Activated CD8-positive, alpha-beta memory T cell treated with anti-CD3 and anti-CD28 coated beads for 48 hours (primary cell): Measurements from ENCODE around the gene USP47.

Experiments used
- DNase-seq, 3 experiments: peaks; one replicate each; pipeline ENCODE4 v3.0.0-alpha.2; 2020; ENCODE audit warnings: low read depth in 2 of 3, low spot score in 2 of 3

Gene USP47

DNA sequence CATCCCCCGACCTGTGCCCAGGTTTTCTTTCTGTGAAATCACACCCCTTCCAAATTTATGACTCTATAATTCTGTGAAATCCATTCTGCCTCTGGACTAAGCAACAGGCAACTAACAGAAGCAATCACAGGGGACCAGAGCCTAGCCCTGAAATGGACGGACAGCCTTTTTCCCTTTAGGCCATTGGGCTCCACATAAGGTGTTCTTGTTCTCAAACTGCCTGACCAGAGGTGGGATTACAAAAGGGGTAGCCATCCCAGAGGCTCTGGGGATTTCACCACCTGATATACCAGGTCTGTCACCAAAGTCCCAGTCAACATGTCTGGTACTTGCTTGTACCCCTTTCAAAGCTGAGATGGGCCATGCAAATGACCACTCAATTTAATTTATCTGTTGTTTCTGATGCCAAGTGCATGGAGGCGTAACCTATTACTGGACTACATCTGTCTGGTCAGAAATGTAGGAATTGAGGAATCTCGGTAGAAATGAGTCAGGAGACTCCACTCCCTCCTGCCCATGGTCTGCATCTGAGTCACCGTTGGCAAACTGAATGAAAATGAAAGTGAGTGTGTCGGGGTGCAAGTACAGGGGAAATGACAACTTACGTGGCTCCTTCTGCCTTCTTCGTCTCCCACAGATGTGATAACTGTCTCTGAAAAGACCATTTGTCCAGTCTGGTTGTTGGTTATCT lies 156.5 kb downstream of the USP47 start:
- DNase-seq, result no peak

DNA sequence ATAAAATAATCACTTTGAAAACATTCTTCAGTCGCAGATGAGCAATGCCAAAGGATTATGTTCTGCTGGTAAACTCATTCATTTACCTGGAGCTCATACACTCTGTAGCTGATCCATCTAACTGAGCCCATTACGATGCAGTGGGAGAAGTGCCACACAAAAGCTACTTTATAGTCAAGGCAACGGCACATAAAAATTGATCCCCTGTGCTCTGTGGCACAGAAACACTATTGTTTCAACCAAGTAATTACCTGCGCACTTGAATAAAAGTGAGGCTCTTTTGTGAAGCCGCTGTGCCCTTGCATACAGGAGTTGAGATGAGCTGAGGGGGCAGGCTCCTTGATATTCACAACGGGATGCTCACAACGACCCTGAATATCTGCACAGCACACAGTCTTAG lies 159.4 kb downstream of the USP47 start:
- DNase-seq, result no peak

DNA sequence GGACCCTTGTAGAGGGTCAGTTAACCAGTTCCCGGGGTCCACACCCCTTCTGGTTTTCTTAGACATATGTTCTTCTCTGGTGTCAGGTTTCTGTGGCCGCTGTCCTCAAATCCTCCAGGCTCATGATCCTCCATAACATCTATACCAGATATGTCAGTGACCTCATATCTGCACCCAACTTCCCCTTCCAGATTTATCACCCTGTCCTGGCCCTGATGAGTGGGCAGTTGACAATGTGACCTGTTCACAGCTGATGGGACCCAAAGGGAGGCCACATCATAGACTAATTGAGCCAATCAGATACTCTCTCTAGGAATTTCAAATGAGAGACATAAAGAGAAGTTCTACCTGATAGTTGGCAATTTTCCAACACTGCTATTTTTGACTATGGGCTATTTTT lies 161.6 kb downstream of the USP47 start:
- DNase-seq, result no peak

DNA sequence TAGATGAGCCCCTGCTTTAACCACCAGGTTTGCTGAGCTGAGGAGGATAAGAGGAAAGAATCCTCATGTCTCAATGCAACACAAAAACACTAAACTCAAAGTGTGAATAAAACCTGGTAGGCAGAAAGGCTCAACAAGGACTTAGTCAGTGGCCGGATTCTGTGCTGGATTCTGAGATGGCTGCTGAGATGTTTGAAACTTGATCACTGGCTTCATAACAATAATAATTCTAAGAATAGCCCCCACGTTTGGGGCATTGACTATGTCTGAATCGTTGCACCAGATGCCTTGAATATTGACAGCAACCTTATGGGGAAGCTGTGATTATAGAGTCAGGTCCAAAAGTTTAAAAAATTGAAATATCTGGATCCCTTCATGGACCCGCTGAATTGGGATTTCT lies 162.0 kb downstream of the USP47 start:
- DNase-seq, result no peak

DNA sequence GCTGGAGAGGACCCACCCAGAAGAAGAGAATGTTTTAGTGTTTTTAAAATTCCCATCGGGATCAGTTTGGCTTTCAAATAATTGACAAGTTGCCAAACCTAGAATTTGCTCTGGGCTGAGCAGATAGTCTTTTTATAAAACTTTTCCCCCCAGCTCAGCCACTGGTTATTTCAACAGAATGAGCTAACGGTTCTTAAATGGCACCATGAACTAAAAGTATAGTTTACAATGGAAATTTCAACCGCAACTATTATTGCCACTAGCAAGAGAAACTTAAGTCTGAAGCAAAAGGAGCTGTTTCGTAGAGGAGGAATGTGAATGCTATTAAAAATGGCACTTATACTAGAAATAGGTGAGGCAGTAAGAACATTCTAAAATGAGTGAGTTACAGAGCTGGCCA lies 163.3 kb downstream of the USP47 start:
- DNase-seq, result no peak

DNA sequence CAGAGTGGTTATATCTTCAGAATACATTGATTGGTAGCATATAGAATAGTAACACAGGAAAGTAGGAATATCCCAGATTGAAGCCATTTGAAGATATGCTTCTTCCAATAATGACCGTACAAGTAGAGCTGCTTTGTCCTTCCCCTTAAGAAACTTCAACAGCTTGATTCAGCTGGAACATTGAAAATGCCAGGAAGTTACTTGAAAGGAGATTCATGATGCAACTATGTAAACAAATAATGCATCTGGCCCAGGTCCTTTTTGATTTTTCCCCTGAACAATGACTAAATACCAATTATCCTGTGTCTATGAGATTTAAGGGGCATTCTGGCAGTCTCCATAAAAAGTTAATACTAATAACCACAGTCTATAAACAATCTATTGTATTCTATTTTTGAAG lies 163.7 kb downstream of the USP47 start:
- no peak for DNase-seq

DNA sequence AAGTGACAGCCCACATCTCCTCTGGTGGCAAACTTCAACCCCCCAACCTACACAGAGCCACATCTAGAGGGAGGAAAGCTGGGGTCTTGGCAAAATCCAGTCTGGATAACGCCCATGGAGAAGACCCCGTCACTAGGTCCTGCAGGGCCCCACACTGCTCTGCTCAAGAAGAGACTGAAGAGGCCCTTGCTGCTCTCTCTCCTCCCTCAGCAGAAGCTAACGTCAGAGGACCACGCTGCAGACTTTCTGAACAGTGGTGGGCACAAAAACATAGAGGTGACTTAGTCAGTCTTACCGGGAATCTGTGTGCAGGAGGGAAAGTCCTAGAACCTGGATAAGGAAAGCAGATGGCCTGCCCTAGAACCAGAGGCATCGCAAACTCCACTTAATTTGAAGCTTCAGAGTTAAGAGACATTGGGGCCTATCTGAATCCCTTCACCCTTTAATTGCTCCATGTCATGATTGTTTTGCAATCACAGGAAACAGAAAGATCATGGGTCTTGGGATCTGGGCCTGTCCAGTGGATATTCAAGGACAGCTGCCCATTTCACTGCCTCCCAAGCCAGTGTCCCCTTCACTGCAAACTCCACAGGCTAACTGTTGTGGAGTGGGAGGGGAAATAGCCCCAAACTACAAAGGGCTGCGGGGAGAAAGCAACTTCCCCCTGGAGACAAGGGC lies 164.9 kb downstream of the USP47 start:
- no peak for DNase-seq

DNA sequence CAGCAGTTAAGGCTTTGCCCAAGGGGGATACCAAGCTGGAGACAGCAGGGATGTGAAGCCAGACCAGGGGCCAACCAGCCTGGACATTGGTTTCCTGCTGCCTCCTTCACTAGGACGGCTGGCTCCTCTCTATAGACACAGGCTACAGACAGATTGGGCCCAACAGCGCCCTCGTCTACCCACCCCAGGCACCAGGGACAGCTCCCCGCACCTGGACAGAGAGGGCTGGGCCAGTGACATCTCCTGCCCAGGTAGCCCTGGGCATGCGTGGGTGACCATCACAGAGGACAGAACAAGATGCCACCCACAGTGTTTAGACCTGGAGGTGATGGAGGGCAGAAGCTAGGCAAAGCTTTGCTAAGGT lies 165.4 kb downstream of the USP47 start:
- no peak for DNase-seq

DNA sequence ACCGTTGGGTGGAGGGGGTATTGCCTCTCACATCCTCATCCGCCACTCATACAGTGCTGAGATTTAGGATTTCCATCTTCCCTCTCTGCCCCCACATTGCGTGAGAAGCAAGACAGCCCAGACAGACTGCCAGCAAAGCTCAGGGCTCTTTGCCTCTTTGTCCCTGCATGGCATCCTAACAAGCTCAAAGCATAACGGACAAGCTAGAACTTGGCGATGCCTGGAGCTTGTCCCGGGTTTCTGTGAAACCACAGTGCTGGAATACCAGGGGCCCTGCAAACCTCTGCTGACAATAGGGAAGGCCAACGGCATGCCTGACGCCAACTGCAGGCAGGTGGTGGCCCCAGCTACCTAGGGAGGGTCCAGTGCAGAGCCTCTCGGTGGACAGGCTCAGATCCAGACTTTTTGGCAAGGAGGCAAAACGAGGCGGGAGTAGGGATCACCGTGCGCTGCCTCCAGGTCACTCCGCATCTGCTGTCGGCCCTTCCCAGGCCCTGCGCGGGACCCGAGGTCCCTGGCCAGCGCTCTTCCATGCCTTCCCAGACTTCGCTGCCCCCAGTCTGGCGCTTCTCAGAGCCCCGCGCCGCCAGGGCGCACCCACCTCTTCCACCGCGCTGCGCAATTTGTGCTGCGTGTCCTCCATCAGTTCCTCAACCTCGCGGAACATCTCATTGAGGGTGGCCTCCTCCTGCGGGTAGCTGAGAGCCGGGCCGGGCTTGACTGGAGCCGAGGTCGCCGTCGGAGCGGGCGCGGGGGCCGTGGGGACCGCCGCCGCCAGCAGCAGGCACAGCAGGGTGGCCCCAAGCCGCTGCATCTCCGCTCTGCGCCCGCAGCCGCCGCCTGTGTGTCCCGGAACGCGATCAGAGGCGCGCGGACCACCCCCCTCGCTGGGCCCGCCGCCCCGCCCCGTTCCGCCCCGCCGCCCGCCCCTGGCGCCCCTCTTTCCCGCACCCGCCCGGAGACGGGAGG lies 166.3 kb downstream of the USP47 start, which contains the start of gene DKK3:
TSS of gene DKK3 (minus strand) at position 858 of the 969 bp plus-strand sequence. CDS start at position 814, 44 bp downstream.
- no peak for DNase-seq
